ENCODE measurements around the gene DIS3L2. TPM values are rescaled to one million over a fixed set of nuclear protein-coding genes. Genes with fewer than 3 reads are reported as not detected.

Gene DIS3L2
- total RNA-seq, 3 donors from 2014 or later (not counting 1 experiment from before 2014, with no cell fraction given) = 56.4 to 63.6 (median 59.4) TPM

DNA sequence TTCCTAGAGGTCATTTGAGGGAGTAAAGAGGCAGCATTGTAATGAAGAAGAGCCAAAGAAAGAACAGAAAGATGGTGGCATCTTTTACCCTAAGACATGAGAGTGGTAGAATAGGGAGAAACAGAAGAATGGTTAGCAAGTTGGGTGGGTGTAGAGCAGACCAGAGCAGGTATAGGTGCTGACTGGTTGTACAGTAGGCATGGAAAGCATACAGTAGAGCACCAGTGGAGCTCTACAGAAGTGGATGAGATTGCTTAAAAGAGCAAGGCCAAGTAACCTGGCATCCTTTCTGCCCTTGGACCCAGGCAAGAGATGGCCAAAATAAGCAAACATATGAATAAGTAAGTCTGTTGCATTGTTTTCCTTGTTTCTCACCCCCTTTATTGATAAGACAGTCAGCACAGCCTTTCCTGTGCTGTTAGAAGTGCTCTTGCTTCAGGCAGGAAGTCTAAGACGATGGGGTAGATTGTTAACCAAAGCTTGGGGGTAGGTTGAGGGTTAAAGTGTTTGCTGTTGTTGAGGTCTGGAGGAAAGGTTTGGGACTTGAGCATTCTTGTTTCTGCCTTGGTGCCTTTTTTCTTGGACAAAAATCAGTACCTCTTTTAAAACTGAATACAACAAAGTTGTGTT, 76.9 kb downstream of the DIS3L2 start:
- intact Hi-C loops (cut with micrococcal nuclease) = no loop called here
- peaks cover 3% of the 10 kb centered on the region for H3K9me3 ChIP-seq (ENCODE audit: control insufficient read depth, insufficient read depth, low read length)

DNA sequence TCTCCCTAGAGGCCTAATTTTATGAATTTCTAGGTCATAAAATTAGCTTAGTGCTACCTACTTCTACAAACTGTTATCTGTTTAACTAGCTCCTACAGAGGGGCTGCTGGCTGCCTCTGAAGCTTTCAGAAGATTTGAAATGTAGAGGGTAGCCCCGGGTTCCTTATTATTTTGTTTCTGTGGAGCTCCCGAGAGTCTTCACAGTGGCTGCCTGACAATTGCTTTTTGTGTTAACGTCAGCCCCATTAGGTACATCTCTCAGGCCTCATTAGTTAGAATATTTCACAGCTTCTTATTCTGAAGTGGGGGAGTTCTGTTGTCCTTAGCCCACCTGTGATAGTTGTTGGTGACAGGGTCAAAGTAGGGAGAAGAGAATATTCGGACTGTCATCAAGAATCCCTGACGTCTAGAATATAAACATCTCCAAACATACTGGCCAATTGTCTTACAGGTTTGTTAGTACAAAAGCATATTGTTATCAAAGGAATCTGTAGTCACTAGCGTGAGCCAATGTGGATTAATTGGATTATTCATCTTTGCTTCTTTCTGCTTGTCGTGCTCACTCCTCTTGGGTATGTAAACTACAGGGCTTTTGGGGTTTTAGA, 77.5 kb downstream of the DIS3L2 start:
- intact Hi-C loops (cut with micrococcal nuclease) = no loop called here
- TF ChIP-seq, protein P1, sequence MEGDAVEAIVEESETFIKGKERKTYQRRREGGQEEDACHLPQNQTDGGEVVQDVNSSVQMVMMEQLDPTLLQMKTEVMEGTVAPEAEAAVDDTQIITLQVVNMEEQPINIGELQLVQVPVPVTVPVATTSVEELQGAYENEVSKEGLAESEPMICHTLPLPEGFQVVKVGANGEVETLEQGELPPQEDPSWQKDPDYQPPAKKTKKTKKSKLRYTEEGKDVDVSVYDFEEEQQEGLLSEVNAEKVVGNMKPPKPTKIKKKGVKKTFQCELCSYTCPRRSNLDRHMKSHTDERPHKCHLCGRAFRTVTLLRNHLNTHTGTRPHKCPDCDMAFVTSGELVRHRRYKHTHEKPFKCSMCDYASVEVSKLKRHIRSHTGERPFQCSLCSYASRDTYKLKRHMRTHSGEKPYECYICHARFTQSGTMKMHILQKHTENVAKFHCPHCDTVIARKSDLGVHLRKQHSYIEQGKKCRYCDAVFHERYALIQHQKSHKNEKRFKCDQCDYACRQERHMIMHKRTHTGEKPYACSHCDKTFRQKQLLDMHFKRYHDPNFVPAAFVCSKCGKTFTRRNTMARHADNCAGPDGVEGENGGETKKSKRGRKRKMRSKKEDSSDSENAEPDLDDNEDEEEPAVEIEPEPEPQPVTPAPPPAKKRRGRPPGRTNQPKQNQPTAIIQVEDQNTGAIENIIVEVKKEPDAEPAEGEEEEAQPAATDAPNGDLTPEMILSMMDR (IDR thresholded peaks at IDR 0.05) = no peak

More for the DNA sequence above, 76.9 kb downstream of the DIS3L2 start:
- no peaks in the 10 kb centered on the region for H3K36me3 ChIP-seq (ENCODE audit: control insufficient read depth, insufficient read depth, low read length)
- ATAC-seq (peak in 2 of 3 donors; percentile 57 to 70), DNase-seq (no peak)
- peaks cover 36 to 57% of the 10 kb centered on the region in 2 donors for H3K4me1 Mint-ChIP-seq
- H3K4me1 ChIP-seq (ENCODE audit: control insufficient read depth, insufficient read depth, low read length) = peaks cover 7% of the 10 kb centered on the region
- H3K4me3 Mint-ChIP-seq = no peak overlapping the region
- TF ChIP-seq, protein P1 (IDR thresholded peaks at IDR 0.05) = no peak
- H3K4me3 ChIP-seq (ENCODE audit: low read length) = no peak overlapping the region
- peaks cover 2 to 10% of the 10 kb centered on the region in 2 donors for H3K9me3 Mint-ChIP-seq
- 32% methylated on average over 1 of the region's 1 CpG for WGBS (ENCODE audit: insufficient coverage)
- H3K27ac ChIP-seq (ENCODE audit: low read length) = no peak overlapping the region
- no peaks in the 10 kb centered on the region for H3K27me3 Mint-ChIP-seq (ENCODE audit: low read depth in 2 of 2)
- H3K27ac Mint-ChIP-seq = peak overlapping the region; percentile 2 to 8
- H3K36me3 Mint-ChIP-seq = peaks cover 17% of the 10 kb centered on the region
- no peaks in the 10 kb centered on the region for H3K27me3 ChIP-seq (ENCODE audit: control insufficient read depth, insufficient read depth, low read length)

DNA sequence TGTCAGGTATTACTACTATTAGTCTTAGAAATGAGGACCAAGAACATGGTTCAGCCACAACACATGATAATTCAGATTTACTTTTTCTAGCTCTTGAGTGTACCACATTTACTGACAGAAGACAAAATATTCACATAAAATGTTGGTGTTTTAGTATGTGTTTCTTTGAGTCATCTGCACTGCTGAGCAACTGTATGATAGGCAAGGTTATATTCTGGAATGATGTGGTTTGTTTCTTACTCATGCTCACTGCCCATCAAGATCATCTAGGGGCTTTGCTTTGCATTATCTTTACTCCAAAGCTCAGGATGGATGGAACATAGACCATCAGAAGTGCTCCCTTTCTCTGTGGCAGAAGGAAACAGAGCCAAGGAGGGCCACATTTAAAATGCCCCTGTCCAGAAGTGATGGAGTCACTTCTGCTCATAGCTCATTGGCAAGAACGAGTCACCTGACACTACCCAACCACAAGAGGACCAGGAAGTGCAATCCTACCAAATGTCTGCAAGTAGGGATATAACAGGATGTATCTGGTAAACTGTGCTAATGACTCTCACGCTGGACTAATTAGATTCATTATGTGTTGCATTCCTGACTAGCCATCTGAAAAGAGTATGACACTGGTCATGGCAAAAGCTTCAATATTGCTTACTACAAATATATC, 81.5 kb downstream of the DIS3L2 start:
- Mint-ChIP-seq H3K27me3 (ENCODE audit: low read depth in 2 of 2) (no peaks in the 10 kb centered on the region), H3K36me3 (no peaks in the 10 kb centered on the region), H3K4me3 (no peak overlapping the region), H3K27ac (no peak overlapping the region), H3K4me1 (peaks cover 20 to 31% of the 10 kb centered on the region in 2 donors), H3K9me3 (no peaks in the 10 kb centered on the region)
- H3K27ac ChIP-seq (ENCODE audit: low read length) = no peak overlapping the region
- no peaks in the 10 kb centered on the region for H3K36me3 ChIP-seq (ENCODE audit: control insufficient read depth, insufficient read depth, low read length)
- H3K4me3 ChIP-seq (ENCODE audit: low read length) = no peak overlapping the region
- intact Hi-C loops (cut with micrococcal nuclease) = no loop called here
- DNase-seq (no peak), ATAC-seq (no peak)
- TF ChIP-seq, protein P1 (IDR thresholded peaks at IDR 0.05) = no peak
- no peaks in the 10 kb centered on the region for H3K27me3 ChIP-seq (ENCODE audit: control insufficient read depth, insufficient read depth, low read length)
- 82% methylated on average over 1 of the region's 2 CpGs for WGBS (ENCODE audit: insufficient coverage)
- no peaks in the 10 kb centered on the region for H3K4me1 ChIP-seq (ENCODE audit: control insufficient read depth, insufficient read depth, low read length)
- no peaks in the 10 kb centered on the region for H3K9me3 ChIP-seq (ENCODE audit: control insufficient read depth, insufficient read depth, low read length)

More for the DNA sequence above, 77.5 kb downstream of the DIS3L2 start:
- H3K9me3 Mint-ChIP-seq = peaks cover 2 to 10% of the 10 kb centered on the region in 2 donors
- H3K4me1 Mint-ChIP-seq = peaks cover 30 to 57% of the 10 kb centered on the region in 2 donors
- Histone ChIP-seq H3K9me3 (ENCODE audit: control insufficient read depth, insufficient read depth, low read length) (peaks cover 3% of the 10 kb centered on the region), H3K27ac (ENCODE audit: low read length) (no peak overlapping the region), H3K36me3 (ENCODE audit: control insufficient read depth, insufficient read depth, low read length) (no peaks in the 10 kb centered on the region), H3K27me3 (ENCODE audit: control insufficient read depth, insufficient read depth, low read length) (no peaks in the 10 kb centered on the region), H3K4me1 (ENCODE audit: control insufficient read depth, insufficient read depth, low read length) (peaks cover 7% of the 10 kb centered on the region), H3K4me3 (ENCODE audit: low read length) (no peak overlapping the region)
- H3K27ac Mint-ChIP-seq = peak overlapping the region in 1 of 2 donors; percentile 8
- H3K27me3 Mint-ChIP-seq (ENCODE audit: low read depth in 2 of 2) = no peaks in the 10 kb centered on the region
- DNase-seq (no peak), ATAC-seq (no peak)
- no peak overlapping the region for H3K4me3 Mint-ChIP-seq
- peaks cover 16% of the 10 kb centered on the region for H3K36me3 Mint-ChIP-seq
- 96% methylated on average over 4 of the region's 7 CpGs for WGBS (ENCODE audit: insufficient coverage)
